ENCODE results near the gene EID1. TPM values are rescaled to one million over a fixed set of nuclear protein-coding genes. Genes with fewer than 3 reads are reported as not detected.
"Not testable (repeated sequence)": the region's sequence is repeated elsewhere in the genome, so short reads cannot be mapped to it uniquely, and the experiment has no call there.

The EID1 gene
- total RNA-seq, 4 donors from 2014 or later: 57.6 to 88.6 (median 84.7) TPM

- H3K4me1 ChIP-seq: no peaks in the 10 kb centered on the region
- DNase-seq (ENCODE audit: low spot score in 2 of 2): no peak
- no peaks in the 10 kb centered on the region for H3K27me3 ChIP-seq
- H3K4me3 ChIP-seq: no peak overlapping the region
- no peak overlapping the region for H3K27ac ChIP-seq
- H3K36me3 ChIP-seq: no peaks in the 10 kb centered on the region
- TF ChIP-seq EP300 (IDR thresholded peaks at IDR 0.05) (no peak), POLR2A (IDR thresholded peaks at IDR 0.05) (no peak), POLR2AphosphoS5 (IDR thresholded peaks at IDR 0.05) (no peak), CTCF (IDR thresholded peaks at IDR 0.05) (no peak)
- no peaks in the 10 kb centered on the region for H3K9me3 ChIP-seq
Measured at GRCh38 chr15:48905216-48905615, 27.3 kb downstream of the EID1 start.

GRCh38 chr15:48905847-48906246 is 27.9 kb downstream of the EID1 start:
- 71% methylated on average over 1 of the region's 1 CpG for whole genome bisulfite sequencing

GRCh38 chr15:48909313-48909712 is 31.4 kb downstream of the EID1 start:
- H3K27ac ChIP-seq; H3K4me1 ChIP-seq; H3K36me3 ChIP-seq; DNase-seq (ENCODE audit: low spot score in 2 of 2); H3K4me3 ChIP-seq; H3K9me3 ChIP-seq; H3K27me3 ChIP-seq: not testable (repeated sequence)
- 69% methylated on average over 2 of the region's 2 CpGs for WGBS

More at GRCh38 chr15:48905847-48906246, 27.9 kb downstream of the EID1 start:
- no peak overlapping the region for H3K4me3 ChIP-seq
- no peaks in the 10 kb centered on the region for H3K27me3 ChIP-seq
- H3K27ac ChIP-seq: no peak overlapping the region
- no peaks in the 10 kb centered on the region for H3K36me3 ChIP-seq
- H3K4me1 ChIP-seq: no peaks in the 10 kb centered on the region
- no peaks in the 10 kb centered on the region for H3K9me3 ChIP-seq
- DNase-seq (ENCODE audit: low spot score in 2 of 2): no peak
- TF ChIP-seq EP300 (IDR thresholded peaks at IDR 0.05) (no peak), POLR2AphosphoS5 (IDR thresholded peaks at IDR 0.05) (no peak)

GRCh38 chr15:48910554-48910953 is 32.6 kb downstream of the EID1 start:
- not testable (repeated sequence) for H3K4me1 ChIP-seq; H3K36me3 ChIP-seq; DNase-seq (ENCODE audit: low spot score in 2 of 2); H3K4me3 ChIP-seq; H3K27ac ChIP-seq; H3K27me3 ChIP-seq; H3K9me3 ChIP-seq
- WGBS: 80% methylated on average over 2 of the region's 2 CpGs

DNA sequence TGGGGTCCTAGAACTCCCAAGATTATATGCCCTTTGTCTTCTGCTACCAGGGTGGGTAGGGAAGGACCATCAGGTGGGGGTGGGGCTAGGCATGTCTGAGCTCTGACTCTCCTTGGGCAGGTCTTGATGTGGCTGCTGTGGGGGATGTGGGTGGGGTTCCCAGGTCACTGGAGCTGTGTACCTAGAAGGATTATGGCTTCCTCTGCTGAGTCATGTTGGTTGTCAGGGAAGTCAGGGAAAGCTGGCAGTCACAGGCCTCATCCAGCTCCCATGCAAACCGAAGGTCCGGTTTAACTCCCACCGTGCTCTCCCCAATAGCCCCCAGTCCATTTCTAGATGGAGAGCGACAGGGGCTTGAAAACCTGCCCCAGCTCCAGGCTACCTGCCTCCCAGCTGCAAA is 35.2 kb downstream of the EID1 start:
- no peaks in the 10 kb centered on the region for H3K36me3 ChIP-seq
- TF ChIP-seq EP300 (IDR thresholded peaks at IDR 0.05) (no peak), CTCF (IDR thresholded peaks at IDR 0.05) (no peak), POLR2AphosphoS5 (IDR thresholded peaks at IDR 0.05) (no peak), POLR2A (IDR thresholded peaks at IDR 0.05) (no peak)
- no peak overlapping the region for H3K4me3 ChIP-seq
- H3K4me1 ChIP-seq: no peaks in the 10 kb centered on the region
- H3K27ac ChIP-seq: no peak overlapping the region
- no peaks in the 10 kb centered on the region for H3K9me3 ChIP-seq
- H3K27me3 ChIP-seq: no peaks in the 10 kb centered on the region
- DNase-seq (ENCODE audit: low spot score in 2 of 2): no peak
- WGBS: 95% methylated on average over 4 of the region's 4 CpGs

DNA sequence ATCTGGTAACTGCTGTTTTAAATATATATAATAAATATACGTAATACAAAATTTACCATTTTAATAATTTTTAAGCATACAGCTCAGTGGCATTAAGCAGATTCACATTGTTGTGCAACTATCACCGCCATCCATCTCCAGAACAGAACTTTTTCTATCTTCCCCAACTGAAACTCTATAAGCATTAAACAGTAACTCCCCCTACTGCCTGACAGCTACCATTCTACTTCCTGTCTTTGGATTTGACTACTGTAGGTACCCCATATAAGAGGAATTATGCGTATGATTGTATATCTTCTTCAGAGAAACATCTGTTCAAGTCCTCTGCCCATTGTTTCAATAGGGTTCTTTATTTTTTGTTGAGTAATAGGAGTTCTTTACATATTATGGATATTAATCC is 36.8 kb downstream of the EID1 start:
- no peaks in the 10 kb centered on the region for H3K36me3 ChIP-seq
- H3K9me3 ChIP-seq: no peaks in the 10 kb centered on the region
- H3K4me1 ChIP-seq: no peaks in the 10 kb centered on the region
- WGBS: 94% methylated on average over 3 of the region's 3 CpGs
- TF ChIP-seq CTCF (IDR thresholded peaks at IDR 0.05) (no peak), POLR2AphosphoS5 (IDR thresholded peaks at IDR 0.05) (no peak), POLR2A (IDR thresholded peaks at IDR 0.05) (no peak), EP300 (IDR thresholded peaks at IDR 0.05) (no peak)
- H3K4me3 ChIP-seq: no peak overlapping the region
- H3K27ac ChIP-seq: no peak overlapping the region
- no peaks in the 10 kb centered on the region for H3K27me3 ChIP-seq
- no peak for DNase-seq (ENCODE audit: low spot score in 2 of 2)

GRCh38 chr15:48915861-48916260 is 37.9 kb downstream of the EID1 start:
- TF ChIP-seq POLR2A (IDR thresholded peaks at IDR 0.05) (no peak), EP300 (IDR thresholded peaks at IDR 0.05) (no peak)
- 42% methylated on average over 3 of the region's 3 CpGs for WGBS
- no peaks in the 10 kb centered on the region for H3K4me1 ChIP-seq
- H3K27ac ChIP-seq: no peak overlapping the region
- no peak for DNase-seq (ENCODE audit: low spot score in 2 of 2)
- no peaks in the 10 kb centered on the region for H3K36me3 ChIP-seq
- H3K4me3 ChIP-seq: no peak overlapping the region
- H3K27me3 ChIP-seq: no peaks in the 10 kb centered on the region
- no peaks in the 10 kb centered on the region for H3K9me3 ChIP-seq
